Smooth muscle cell (in vitro differentiated cells): ENCODE data around the gene TYSND1. TPM values are rescaled to one million over a fixed set of nuclear protein-coding genes. Genes with fewer than 3 reads are reported as not detected.
"Not testable (repeated sequence)": the region's sequence is repeated elsewhere in the genome, so short reads cannot be mapped to it uniquely, and the experiment has no call there.

Experiments
- DNase-seq: peaks from one replicate; lab custom pipeline; 2025; ENCODE audit not compliant: unreplicated experiment; lab: John Stamatoyannopoulos, UW
- H2AFZ ChIP-seq: fragments of 200-600 bp; sonication (generic); 2 replicates; pipeline ENCODE4 v1.6.0; 2016; ENCODE audit warnings: antibody characterized with exemption, low read depth, mild to moderate bottlenecking
- H3F3A ChIP-seq: fragments of 200-600 bp; sonication (generic); 2 replicates; pipeline ENCODE4 v1.6.0; 2017; ENCODE audit warnings: antibody characterized with exemption, low read depth
- H3K27ac ChIP-seq: fragments of 200-600 bp; sonication (generic); 2 replicates; pipeline ENCODE4 v1.5.1; 2016; ENCODE audit warnings: low read depth, mild to moderate bottlenecking
- H3K27me3 ChIP-seq: fragments of 200-600 bp; sonication (generic); 2 replicates; pipeline ENCODE4 v1.6.1; 2016; ENCODE audit warnings: low read depth, mild to moderate bottlenecking
- H3K36me3 ChIP-seq: fragments of 200-600 bp; sonication (generic); 2 replicates; pipeline ENCODE4 v1.5.1; 2016; ENCODE audit warnings: low read depth
- H3K4me1 ChIP-seq: fragments of 200-600 bp; sonication (generic); 2 replicates; pipeline ENCODE4 v1.5.1; 2016; ENCODE audit warnings: low read depth
- H3K4me2 ChIP-seq: fragments of 200-600 bp; sonication (generic); 2 replicates; pipeline ENCODE4 v1.6.0; 2016; ENCODE audit warnings: mild to moderate bottlenecking
- H3K4me3 ChIP-seq: fragments of 200-600 bp; sonication (generic); 2 replicates; pipeline ENCODE4 v1.5.1; 2016; ENCODE audit warnings: mild to moderate bottlenecking
- H3K79me2 ChIP-seq: fragments of 200-600 bp; sonication (generic); 2 replicates; pipeline ENCODE4 v1.6.0; 2016; ENCODE audit warnings: low read depth, mild to moderate bottlenecking
- H3K9ac ChIP-seq: fragments of 200-600 bp; sonication (generic); 2 replicates; pipeline ENCODE4 v1.6.0; 2016; ENCODE audit warnings: low read depth
- H3K9me3 ChIP-seq: fragments of 200-600 bp; sonication (generic); replicated peaks from 2 replicates; pipeline ENCODE4 v1.5.1; 2016; ENCODE audit warnings: low read depth
- H4K20me1 ChIP-seq: fragments of 200-600 bp; sonication (generic); 2 replicates; pipeline ENCODE4 v1.6.0; 2016; ENCODE audit warnings: low read depth
- CTCF ChIP-seq: fragments of 200-600 bp; sonication (generic); IDR thresholded peaks from 2 replicates; pipeline ENCODE4 v1.5.1; 2017; ENCODE audit warnings: borderline replicate concordance, mild to moderate bottlenecking, antibody characterized with exemption; ENCODE audit not compliant: insufficient read depth, poor library complexity, severe bottlenecking
- WGBS: methylation state at CpG from one replicate; pipeline ENCODE4 v1.1.7; 2016; ENCODE audit warnings: low lambda C conversion rate; 5-methylcytosine and 5-hydroxymethylcytosine counted together
- polyA plus RNA-seq: library from polyadenylated mRNA; unstranded; fragments of >200 nt; fragmentation: Nextera tagmentation; extraction: Ambion mirVana; gene quantifications from 2 replicates; pipeline ENCODE4 v1.2.1, GENCODE V29; 2016
- total RNA-seq: library from RNA; depleted of rRNA; stranded (reverse); fragments of >200 nt; gene quantifications from 2 replicates; pipeline ENCODE4 v1.2.3, GENCODE V29; 2014

TYSND1 gene
- total and polyA plus RNA-seq, 2 experiments from 2014 or later: 4.5 to 4.9 TPM

- DNase-seq: no peak
- no peak overlapping the region for H3K4me2 ChIP-seq
- H3K27ac ChIP-seq: no peak overlapping the region
- no peaks in the 10 kb centered on the region for H3K9me3 ChIP-seq
- peaks cover 22% of the 10 kb centered on the region for H3K36me3 ChIP-seq
- no peak for TF ChIP-seq CTCF
- no peak overlapping the region for H3K9ac ChIP-seq
- peaks cover 14% of the 10 kb centered on the region for H3F3A ChIP-seq
- H2AFZ ChIP-seq: no peak overlapping the region
- H3K4me1 ChIP-seq: no peaks in the 10 kb centered on the region
- H3K79me2 ChIP-seq: peaks cover 84% of the 10 kb centered on the region
- whole genome bisulfite sequencing: 81% methylated on average over 1 of the region's 1 CpG
- no peaks in the 10 kb centered on the region for H3K27me3 ChIP-seq
- H4K20me1 ChIP-seq: peaks cover 100% of the 10 kb centered on the region
- H3K4me3 ChIP-seq: no peak overlapping the region
Measured at GRCh38 chr10:70160798-70161197, 14.3 kb upstream of the TYSND1 start.

- H3K9ac ChIP-seq, H3K27me3 ChIP-seq, DNase-seq, H3K27ac ChIP-seq, H3K4me2 ChIP-seq, H3K4me1 ChIP-seq, H2AFZ ChIP-seq, H3K4me3 ChIP-seq, H3K9me3 ChIP-seq: not testable (repeated sequence)
- Histone ChIP-seq H3K36me3 (peaks cover 34% of the 10 kb centered on the region), H3F3A (peaks cover 13% of the 10 kb centered on the region), H3K79me2 (peaks cover 74% of the 10 kb centered on the region), H4K20me1 (peaks cover 100% of the 10 kb centered on the region)
- 70% methylated on average over 3 of the region's 3 CpGs for WGBS
Measured at GRCh38 chr10:70159366-70159765, 12.9 kb upstream of the TYSND1 start.

GRCh38 chr10:70158113-70158512 lies 11.6 kb upstream of the TYSND1 start:
- TF ChIP-seq CTCF: no peak
- WGBS: 73% methylated on average over 2 of the region's 2 CpGs
- Histone ChIP-seq H3K4me2 (no peak overlapping the region), H3K36me3 (peaks cover 44% of the 10 kb centered on the region), H3K27ac (no peak overlapping the region), H3K79me2 (peaks cover 68% of the 10 kb centered on the region), H3K4me1 (no peaks in the 10 kb centered on the region), H3K27me3 (no peaks in the 10 kb centered on the region), H4K20me1 (peaks cover 100% of the 10 kb centered on the region), H3K4me3 (no peak overlapping the region), H3K9ac (no peak overlapping the region), H3F3A (peaks cover 15% of the 10 kb centered on the region), H3K9me3 (no peaks in the 10 kb centered on the region), H2AFZ (no peak overlapping the region)
- no peak for DNase-seq

- H2AFZ ChIP-seq: no peak overlapping the region
- no peak overlapping the region for H3K4me3 ChIP-seq
- H3K9me3 ChIP-seq: no peaks in the 10 kb centered on the region
- no peak overlapping the region for H3K4me2 ChIP-seq
- no peaks in the 10 kb centered on the region for H3K4me1 ChIP-seq
- H3K36me3 ChIP-seq: peaks cover 45% of the 10 kb centered on the region
- no peak for DNase-seq
- H3K27ac ChIP-seq: no peak overlapping the region
- H3K9ac ChIP-seq: no peak overlapping the region
- H3F3A ChIP-seq: peaks cover 26% of the 10 kb centered on the region
- 75% methylated on average over 3 of the region's 3 CpGs for WGBS
- TF ChIP-seq CTCF: no peak
- H3K79me2 ChIP-seq: peaks cover 50% of the 10 kb centered on the region
- H4K20me1 ChIP-seq: peaks cover 100% of the 10 kb centered on the region
- H3K27me3 ChIP-seq: no peaks in the 10 kb centered on the region
Measured at GRCh38 chr10:70155255-70155838, 8.8 kb upstream of the TYSND1 start.
